HCT116 (cell line): ENCODE measurements around the gene ACTN4.

ENCODE experiments used
- CTCF ChIP-seq, 3 experiments: fragments of 200-600 bp in 1 of 3; sonication (generic) in 1 of 3; IDR thresholded peaks in 2 of 3; conservative IDR thresholded peaks in 1 of 3; 2 replicates each; pipeline ENCODE4 v1.5.1; 2012 to 2017; ENCODE audit warnings: low read depth in 2 of 3, low read length in 2 of 3, antibody characterized with exemption in 1 of 3, borderline replicate concordance in 1 of 3, control low read depth in 1 of 3, mild to moderate bottlenecking in 1 of 3, mixed read lengths in 1 of 3, mixed run types in 1 of 3, moderate library complexity in 1 of 3; ENCODE audit not compliant: insufficient read depth in 1 of 3
- MAX ChIP-seq: IDR thresholded peaks from 2 replicates; pipeline ENCODE4 v1.6.1; 2012
- POLR2A ChIP-seq: IDR thresholded peaks from 2 replicates; pipeline ENCODE4 v1.7.0; 2011; ENCODE audit warnings: borderline replicate concordance; ENCODE audit not compliant: insufficient read depth, insufficient read length; ENCODE audit errors: extremely low read depth
- ZNF274 ChIP-seq: fragments of 200-500 bp; sonication (Bioruptor generic); IDR thresholded peaks from 2 replicates; pipeline ENCODE4 v1.6.1; 2014; ENCODE audit warnings: mild to moderate bottlenecking, low read depth, low read length, inconsistent platforms

GRCh38 chr19:38635483-38636399, 11.7 kb upstream of the ACTN4 start:
- TF ChIP-seq ZNF274 (no peak), CTCF (IDR thresholded peaks at IDR 0.05 in 2 of 3, conservative IDR thresholded peaks at IDR 0.05 in 1 of 3; ENCODE audit: borderline replicate concordance in 1 of 3, insufficient read depth in 1 of 3, low read depth in 2 of 3, low read length in 2 of 3) (no peak), POLR2A (no peak), MAX (no peak)
